Dermis blood vessel endothelial cell (primary cell): ENCODE measurements around the gene CYB561D1. TPM values are rescaled to one million over a fixed set of nuclear protein-coding genes. Genes with fewer than 3 reads are reported as not detected.

Source experiments
- total RNA-seq: library from RNA; depleted of rRNA; stranded (reverse); fragments of >200 nt; gene quantifications from 2 replicates; pipeline ENCODE4 v1.2.3, GENCODE V29; 2014

Gene CYB561D1
- total RNA-seq, 1 donor from 2014 or later = 7.5 TPM

Other genes starting within 250 kb of the CYB561D1 start
- 1.4 and 1.8 TPM in 2 replicates for gene CELSR2, start 244.6 kb upstream of the CYB561D1 start, total RNA-seq
- 1.0 and 8.4 TPM in 2 replicates for gene PSRC1, start 210.9 kb upstream of the CYB561D1 start, total RNA-seq
- not detected in 2 replicates for gene MYBPHL, start 187.1 kb upstream of the CYB561D1 start, total RNA-seq
- 16.7 and 17.4 TPM in 2 replicates for gene SORT1, start 96.2 kb upstream of the CYB561D1 start, total RNA-seq
- gene PSMA5, start 67.6 kb upstream of the CYB561D1 start, total RNA-seq = 45.3 and 55.1 TPM in 2 replicates
- under 0.01 TPM in 1 of 2 replicates, not detected in the other for gene SYPL2, start 27.5 kb upstream of the CYB561D1 start, total RNA-seq
- gene ATXN7L2, start 10.2 kb upstream of the CYB561D1 start, total RNA-seq = 1.3 and 1.5 TPM in 2 replicates
- 0.65 and 1.7 TPM in 2 replicates for gene AMIGO1, start 15.6 kb downstream of the CYB561D1 start, total RNA-seq
- under 0.01 TPM in 1 of 2 replicates, not detected in the other for gene GPR61, start 45.8 kb downstream of the CYB561D1 start, total RNA-seq
- gene GNAI3, start 54.5 kb downstream of the CYB561D1 start, total RNA-seq = 16.3 and 22.9 TPM in 2 replicates
- not detected in 2 replicates for gene GNAT2, start 125.5 kb downstream of the CYB561D1 start, total RNA-seq
- gene AMPD2, start 125.7 kb downstream of the CYB561D1 start, total RNA-seq = 32.0 and 40.4 TPM in 2 replicates
- gene GSTM4, start 162.0 kb downstream of the CYB561D1 start, total RNA-seq = 1.5 and 2.7 TPM in 2 replicates
- gene GSTM2, start 174.0 kb downstream of the CYB561D1 start, total RNA-seq = 4.0 and 4.1 TPM in 2 replicates
- 8.5 TPM in 1 of 2 replicates, not detected in the other for gene GSTM1, start 193.7 kb downstream of the CYB561D1 start, total RNA-seq
- under 0.01 TPM in 1 of 2 replicates, not detected in the other for gene GSTM5, start 218.2 kb downstream of the CYB561D1 start, total RNA-seq
- gene GSTM3, start 246.9 kb downstream of the CYB561D1 start, total RNA-seq = 25.1 and 54.1 TPM in 2 replicates